HEK293 (cell line): Measurements from ENCODE around the gene DICER1.

Experiments
- CTCF ChIA-PET: fragments of 350-600 bp; formaldehyde crosslinking; extraction: SDS; loops from one replicate; lab custom pipeline; 2021; ENCODE audit warnings: antibody characterized with exemption; lab: Yijun Ruan, JAX
- POLR2A ChIA-PET: fragments of 300-600 bp; formaldehyde crosslinking; extraction: SDS; loops from one replicate; lab custom pipeline; 2020; ENCODE audit warnings: antibody characterized with exemption, inconsistent platforms; lab: Yijun Ruan, JAX
- H3K27ac ChIP-seq: fragments of 200-500 bp; sonication (Bioruptor generic); 2 replicates; pipeline ENCODE4 v1.5.1; 2014; ENCODE audit warnings: low read depth, low read length, control low read depth, inconsistent platforms; ENCODE audit errors: extremely low read depth
- H3K36me3 ChIP-seq, 2 experiments: fragments of 200-500 bp in 1 of 2; sonication (Bioruptor generic) in 1 of 2; 1 replicate in 1 of 2; 2 replicates in 1 of 2; pipeline ENCODE4 v1.5.1; 2014 to 2017; ENCODE audit warnings: inconsistent platforms in 2 of 2, low read length in 2 of 2; ENCODE audit not compliant: control insufficient read depth in 2 of 2, insufficient read depth in 1 of 2
- H3K4me1 ChIP-seq: fragments of 200-500 bp; sonication (Bioruptor generic); 2 replicates; pipeline ENCODE4 v1.5.1; 2014; ENCODE audit warnings: mild to moderate bottlenecking, low read length, inconsistent platforms; ENCODE audit not compliant: control insufficient read depth, insufficient read depth
- H3K4me3 ChIP-seq: 2 replicates; pipeline ENCODE4 v1.5.1; 2011; ENCODE audit warnings: low read depth, mild to moderate bottlenecking, control low read depth, low read length, moderate library complexity
- H3K9me3 ChIP-seq: fragments of 200-500 bp; sonication (Bioruptor generic); 2 replicates; pipeline ENCODE4 v1.5.1; 2014; ENCODE audit warnings: low read depth, low read length, inconsistent platforms; ENCODE audit not compliant: control insufficient read depth, insufficient read depth
- FEZF1 ChIP-seq: fragments of 450-650 bp; formaldehyde crosslinking; IDR thresholded peaks from 2 replicates; pipeline ENCODE4 v1.5.1; 2016; ENCODE audit warnings: missing biosample characterization, missing genetic modification characterization
- KLF1 ChIP-seq: fragments of 450-650 bp; formaldehyde crosslinking; IDR thresholded peaks from 2 replicates; pipeline ENCODE4 v1.5.1; 2016; ENCODE audit warnings: missing biosample characterization, missing genetic modification characterization
- KLF7 ChIP-seq: fragments of 450-650 bp; formaldehyde crosslinking; IDR thresholded peaks from 2 replicates; pipeline ENCODE4 v1.5.1; 2016; ENCODE audit warnings: missing biosample characterization, missing genetic modification characterization, borderline replicate concordance
- SCRT1 ChIP-seq: fragments of 450-650 bp; formaldehyde crosslinking; IDR thresholded peaks from 2 replicates; pipeline ENCODE4 v1.5.1; 2016; ENCODE audit warnings: missing biosample characterization, missing genetic modification characterization, borderline replicate concordance
- SCRT2 ChIP-seq: fragments of 450-650 bp; formaldehyde crosslinking; IDR thresholded peaks from 2 replicates; pipeline ENCODE4 v1.5.1; 2016; ENCODE audit warnings: missing biosample characterization, missing genetic modification characterization
- SP2 ChIP-seq: fragments of 450-650 bp; formaldehyde crosslinking; IDR thresholded peaks from 2 replicates; pipeline ENCODE4 v1.5.1; 2016; ENCODE audit warnings: missing biosample characterization, missing genetic modification characterization
- TCF7L2 ChIP-seq: IDR thresholded peaks from 2 replicates; pipeline ENCODE4 v1.6.1; 2011; ENCODE audit warnings: low read depth, mild to moderate bottlenecking, inconsistent platforms, low read length, moderate library complexity, borderline replicate concordance
- ZFHX2 ChIP-seq: fragments of 450-650 bp; formaldehyde crosslinking; conservative IDR thresholded peaks from 2 replicates; pipeline ENCODE4 v1.5.1; 2016; ENCODE audit warnings: missing biosample characterization, missing genetic modification characterization
- ZFP3 ChIP-seq: fragments of 450-650 bp; formaldehyde crosslinking; IDR thresholded peaks from 2 replicates; pipeline ENCODE4 v1.5.1; 2016; ENCODE audit warnings: low read depth, missing biosample characterization, missing genetic modification characterization
- ZFP37 ChIP-seq: fragments of 450-650 bp; formaldehyde crosslinking; IDR thresholded peaks from 2 replicates; pipeline ENCODE4 v1.5.1; 2016; ENCODE audit warnings: missing biosample characterization, missing genetic modification characterization
- ZFP69B ChIP-seq: fragments of 450-650 bp; formaldehyde crosslinking; IDR thresholded peaks from 2 replicates; pipeline ENCODE4 v1.5.1; 2016; ENCODE audit warnings: missing biosample characterization, missing genetic modification characterization
- ZIC2 ChIP-seq: fragments of 450-650 bp; formaldehyde crosslinking; IDR thresholded peaks from 2 replicates; pipeline ENCODE4 v1.5.1; 2016; ENCODE audit warnings: missing biosample characterization, missing genetic modification characterization
- ZNF114 ChIP-seq: fragments of 450-650 bp; formaldehyde crosslinking; IDR thresholded peaks from 2 replicates; pipeline ENCODE4 v1.5.0; 2017; ENCODE audit warnings: missing biosample characterization, missing genetic modification characterization
- ZNF121 ChIP-seq: fragments of 450-650 bp; formaldehyde crosslinking; IDR thresholded peaks from 2 replicates; pipeline ENCODE4 v1.5.1; 2016; ENCODE audit warnings: missing biosample characterization, missing genetic modification characterization
- ZNF155 ChIP-seq: fragments of 450-650 bp; formaldehyde crosslinking; IDR thresholded peaks from 2 replicates; pipeline ENCODE4 v1.5.1; 2016; ENCODE audit warnings: missing biosample characterization, missing genetic modification characterization
- ZNF2 ChIP-seq: fragments of 450-650 bp; formaldehyde crosslinking; IDR thresholded peaks from 2 replicates; pipeline ENCODE4 v1.5.1; 2016; ENCODE audit warnings: missing biosample characterization, missing genetic modification characterization
- ZNF302 ChIP-seq: fragments of 450-650 bp; formaldehyde crosslinking; IDR thresholded peaks from 2 replicates; pipeline ENCODE4 v1.5.1; 2016; ENCODE audit warnings: missing biosample characterization, missing genetic modification characterization, low read depth
- ZNF335 ChIP-seq: fragments of 450-650 bp; formaldehyde crosslinking; conservative IDR thresholded peaks from 2 replicates; pipeline ENCODE4 v1.5.1; 2016; ENCODE audit warnings: missing biosample characterization, missing genetic modification characterization
- ZNF391 ChIP-seq: fragments of 450-650 bp; formaldehyde crosslinking; IDR thresholded peaks from 2 replicates; pipeline ENCODE4 v1.5.1; 2016; ENCODE audit warnings: low read depth, missing biosample characterization, missing genetic modification characterization, borderline replicate concordance
- ZNF404 ChIP-seq: fragments of 450-650 bp; formaldehyde crosslinking; IDR thresholded peaks from 2 replicates; pipeline ENCODE4 v1.5.1; 2017; ENCODE audit warnings: missing biosample characterization, missing genetic modification characterization
- ZNF423 ChIP-seq: fragments of 450-650 bp; formaldehyde crosslinking; IDR thresholded peaks from 2 replicates; pipeline ENCODE4 v1.5.1; 2016; ENCODE audit warnings: missing biosample characterization, missing genetic modification characterization
- ZNF514 ChIP-seq: fragments of 450-650 bp; formaldehyde crosslinking; IDR thresholded peaks from 2 replicates; pipeline ENCODE4 v1.5.1; 2016; ENCODE audit warnings: missing biosample characterization, missing genetic modification characterization
- ZNF549 ChIP-seq: fragments of 450-650 bp; IDR thresholded peaks from 2 replicates; pipeline ENCODE4 v1.5.1; 2018; ENCODE audit warnings: missing biosample characterization, missing genetic modification characterization, mild to moderate bottlenecking, inconsistent platforms, moderate library complexity
- ZNF555 ChIP-seq: fragments of 450-650 bp; formaldehyde crosslinking; conservative IDR thresholded peaks from 2 replicates; pipeline ENCODE4 v1.5.1; 2017; ENCODE audit warnings: missing biosample characterization, mild to moderate bottlenecking, missing genetic modification characterization, inconsistent platforms
- ZNF600 ChIP-seq: fragments of 450-650 bp; formaldehyde crosslinking; IDR thresholded peaks from 2 replicates; pipeline ENCODE4 v1.5.1; 2016; ENCODE audit warnings: missing biosample characterization, missing genetic modification characterization
- ZNF623 ChIP-seq: fragments of 450-650 bp; formaldehyde crosslinking; IDR thresholded peaks from 2 replicates; pipeline ENCODE4 v1.5.1; 2016; ENCODE audit warnings: missing biosample characterization, missing genetic modification characterization
- ZNF624 ChIP-seq: fragments of 450-650 bp; formaldehyde crosslinking; IDR thresholded peaks from 2 replicates; pipeline ENCODE4 v1.5.1; 2017; ENCODE audit warnings: missing biosample characterization, missing genetic modification characterization
- ZNF629 ChIP-seq: fragments of 450-650 bp; formaldehyde crosslinking; IDR thresholded peaks from 2 replicates; pipeline ENCODE4 v1.5.1; 2017; ENCODE audit warnings: missing biosample characterization, missing genetic modification characterization
- ZNF76 ChIP-seq: fragments of 450-650 bp; formaldehyde crosslinking; IDR thresholded peaks from 2 replicates; pipeline ENCODE4; 2016; ENCODE audit warnings: low read depth, missing biosample characterization, missing genetic modification characterization, borderline replicate concordance
- ZXDB ChIP-seq: fragments of 450-650 bp; formaldehyde crosslinking; IDR thresholded peaks from 2 replicates; pipeline ENCODE4 v1.5.1; 2016; ENCODE audit warnings: missing biosample characterization, missing genetic modification characterization
- TF ChIP-seq, protein P1 (sequence below): fragments of 450-650 bp; formaldehyde crosslinking; IDR thresholded peaks from 2 replicates; pipeline ENCODE4 v1.5.1; 2017; ENCODE audit warnings: missing biosample characterization, missing genetic modification characterization
- TF ChIP-seq, protein P2 (sequence below): fragments of 450-650 bp; formaldehyde crosslinking; IDR thresholded peaks from 2 replicates; pipeline ENCODE4 v1.5.1; 2016; ENCODE audit warnings: missing biosample characterization, missing genetic modification characterization
- TF ChIP-seq, protein P3 (sequence below): fragments of 450-650 bp; formaldehyde crosslinking; IDR thresholded peaks from 2 replicates; pipeline ENCODE4 v1.5.1; 2016; ENCODE audit warnings: missing biosample characterization, missing genetic modification characterization
- TF ChIP-seq, protein P4 (sequence below): fragments of 450-650 bp; formaldehyde crosslinking; IDR thresholded peaks from 2 replicates; pipeline ENCODE4 v1.5.1; 2016; ENCODE audit warnings: missing biosample characterization, missing genetic modification characterization

DICER1 gene

DNA sequence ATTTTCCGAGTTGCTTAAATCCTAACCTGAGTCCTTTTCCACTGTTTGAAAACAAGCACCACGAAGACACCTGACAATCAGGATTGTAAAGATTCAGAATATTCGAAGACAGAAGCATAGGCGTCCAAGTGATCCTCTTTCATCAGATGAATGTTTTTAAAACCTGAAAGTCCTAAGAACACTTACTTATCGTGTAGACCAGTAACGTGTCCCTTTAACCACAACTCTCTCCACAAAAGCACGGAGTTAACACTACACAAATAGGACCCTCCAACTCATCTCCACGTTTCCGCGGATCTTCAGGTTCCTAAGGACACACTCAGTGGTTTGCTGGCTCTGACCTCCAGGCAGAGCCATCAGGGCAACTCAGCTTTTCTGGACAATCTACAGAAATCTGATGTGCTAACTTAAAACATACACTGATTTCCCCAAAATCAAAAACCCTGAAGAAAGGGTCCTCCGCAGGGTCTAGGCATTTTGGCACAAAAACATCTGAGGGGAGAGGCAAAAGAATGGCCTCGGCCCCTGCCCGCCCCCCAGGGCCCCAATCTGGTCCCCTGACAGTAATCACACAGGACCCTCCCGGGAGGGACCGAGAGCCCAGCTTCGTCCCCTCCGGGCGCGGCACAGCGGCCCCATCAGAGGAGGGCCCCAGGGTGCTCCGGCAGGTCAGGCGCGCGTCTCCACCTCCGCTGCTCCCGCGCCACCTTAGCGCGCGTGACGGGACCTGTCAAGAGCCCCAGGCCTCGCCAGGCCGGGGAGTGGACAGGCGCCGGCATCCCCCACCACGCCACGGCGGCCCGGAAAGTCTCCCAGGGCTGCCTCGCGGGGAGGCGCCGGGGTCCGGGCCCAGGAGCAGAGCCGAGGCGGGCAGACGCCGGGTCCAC, 925 bp downstream of the DICER1 start (continued):
- TF ChIP-seq ZFP69B (tag by site-specific recombination) (no peak), SP2 (peak; percentile 25; the same call in 1 of the 2 replicates), ZFHX2 (tag by site-specific recombination) (0 out of 2 replicates have a peak, but pooled peaks have one; percentile 24), ZNF76 (tag by site-specific recombination) (peak; percentile 27; the same call in 1 of the 2 replicates), ZNF555 (tag by site-specific recombination) (no peak), ZNF514 (tag by site-specific recombination) (no peak), FEZF1 (no peak), ZNF335 (peak; percentile 93), ZNF155 (tag by site-specific recombination) (no peak), ZNF2 (tag by site-specific recombination) (0 out of 2 replicates have a peak, but pooled peaks have one; percentile 28), TCF7L2 (no peak), SCRT1 (tag by site-specific recombination) (no peak), SCRT2 (no peak), KLF1 (tag by site-specific recombination) (no peak), ZNF623 (no peak), ZIC2 (tag by site-specific recombination) (peak; percentile 48), ZNF114 (tag by site-specific recombination) (no peak), ZNF121 (no peak)
- TF ChIP-seq, protein P1, sequence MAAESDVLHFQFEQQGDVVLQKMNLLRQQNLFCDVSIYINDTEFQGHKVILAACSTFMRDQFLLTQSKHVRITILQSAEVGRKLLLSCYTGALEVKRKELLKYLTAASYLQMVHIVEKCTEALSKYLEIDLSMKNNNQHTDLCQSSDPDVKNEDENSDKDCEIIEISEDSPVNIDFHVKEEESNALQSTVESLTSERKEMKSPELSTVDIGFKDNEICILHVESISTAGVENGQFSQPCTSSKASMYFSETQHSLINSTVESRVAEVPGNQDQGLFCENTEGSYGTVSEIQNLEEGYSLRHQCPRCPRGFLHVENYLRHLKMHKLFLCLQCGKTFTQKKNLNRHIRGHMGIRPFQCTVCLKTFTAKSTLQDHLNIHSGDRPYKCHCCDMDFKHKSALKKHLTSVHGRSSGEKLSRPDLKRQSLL = no peak
- TF ChIP-seq, protein P2, sequence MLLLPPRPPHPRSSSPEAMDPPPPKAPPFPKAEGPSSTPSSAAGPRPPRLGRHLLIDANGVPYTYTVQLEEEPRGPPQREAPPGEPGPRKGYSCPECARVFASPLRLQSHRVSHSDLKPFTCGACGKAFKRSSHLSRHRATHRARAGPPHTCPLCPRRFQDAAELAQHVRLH = no peak
- TF ChIP-seq, all 188 proteins: peak for 18

DNA sequence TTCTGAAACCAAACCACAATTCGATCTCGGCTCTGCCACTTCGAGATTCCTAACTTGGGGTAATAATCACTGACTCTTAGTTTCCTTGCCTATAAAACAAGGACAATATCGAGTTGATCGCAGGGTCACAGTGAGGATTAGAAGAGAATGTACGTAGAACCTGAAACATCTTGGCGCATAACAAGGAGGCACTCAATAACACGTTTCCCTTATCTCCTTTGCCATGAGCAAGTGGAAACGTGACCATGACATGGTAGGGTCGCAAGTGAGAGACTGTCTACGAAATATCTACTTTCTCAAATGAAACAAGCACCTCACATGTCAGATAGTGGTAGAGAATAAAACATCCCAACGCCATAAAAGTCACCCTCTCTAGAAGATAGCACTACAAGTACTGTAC, 2.3 kb downstream of the DICER1 start:
- ChIA-PET POLR2A (no interaction called here), CTCF (interaction anchor here (1.5 to 1.6 kb wide), 2 partner anchors 207 to 277 kb away, joined by 5 to 6 read pairs; no protein-coding TSS in a partner anchor)
- Histone ChIP-seq H3K9me3 (no peaks in the 10 kb centered on the region), H3K4me3 (peak overlapping the region; percentile 81; the same call in 1 of the 2 replicates), H3K36me3 (no peaks in the 10 kb centered on the region), H3K27ac (peak overlapping the region; percentile 21; the same call in 1 of the 2 replicates), H3K4me1 (peaks cover 31% of the 10 kb centered on the region)
- TF ChIP-seq ZNF600 (tag by site-specific recombination) (peak; percentile 83), ZFP37 (tag by site-specific recombination) (peak; percentile 28; the same call in 1 of the 2 replicates), ZXDB (tag by site-specific recombination) (no peak), ZNF549 (tag by site-specific recombination) (no peak), ZNF629 (peak; percentile 58), KLF7 (tag by site-specific recombination) (no peak), ZNF391 (no peak), ZFP3 (no peak), ZNF404 (tag by site-specific recombination) (no peak), ZNF302 (tag by site-specific recombination) (no peak), ZNF423 (tag by site-specific recombination) (no peak), ZFHX2 (tag by site-specific recombination) (no peak), ZNF624 (tag by site-specific recombination) (no peak)
- TF ChIP-seq, protein P3, sequence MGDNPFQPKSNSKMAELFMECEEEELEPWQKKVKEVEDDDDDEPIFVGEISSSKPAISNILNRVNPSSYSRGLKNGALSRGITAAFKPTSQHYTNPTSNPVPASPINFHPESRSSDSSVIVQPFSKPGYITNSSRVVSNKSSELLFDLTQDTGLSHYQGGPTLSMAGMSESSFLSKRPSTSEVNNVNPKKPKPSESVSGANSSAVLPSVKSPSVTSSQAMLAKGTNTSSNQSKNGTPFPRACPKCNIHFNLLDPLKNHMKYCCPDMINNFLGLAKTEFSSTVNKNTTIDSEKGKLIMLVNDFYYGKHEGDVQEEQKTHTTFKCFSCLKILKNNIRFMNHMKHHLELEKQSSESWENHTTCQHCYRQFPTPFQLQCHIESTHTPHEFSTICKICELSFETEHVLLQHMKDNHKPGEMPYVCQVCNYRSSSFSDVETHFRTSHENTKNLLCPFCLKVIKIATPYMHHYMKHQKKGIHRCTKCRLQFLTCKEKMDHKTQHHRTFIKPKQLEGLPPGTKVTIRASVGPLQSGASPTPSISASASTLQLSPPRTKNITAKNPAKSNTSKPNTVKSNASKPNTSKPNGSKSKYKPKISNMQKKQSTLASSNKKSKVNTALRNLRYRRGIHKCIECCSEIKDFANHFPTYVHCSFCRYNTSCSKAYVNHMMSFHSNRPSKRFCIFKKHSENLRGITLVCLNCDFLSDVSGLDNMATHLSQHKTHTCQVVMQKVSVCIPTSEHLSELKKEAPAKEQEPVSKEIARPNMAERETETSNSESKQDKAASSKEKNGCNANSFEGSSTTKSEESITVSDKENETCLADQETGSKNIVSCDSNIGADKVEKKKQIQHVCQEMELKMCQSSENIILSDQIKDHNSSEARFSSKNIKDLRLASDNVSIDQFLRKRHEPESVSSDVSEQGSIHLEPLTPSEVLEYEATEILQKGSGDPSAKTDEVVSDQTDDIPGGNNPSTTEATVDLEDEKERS (tag by site-specific recombination) = no peak
- TF ChIP-seq, protein P4, sequence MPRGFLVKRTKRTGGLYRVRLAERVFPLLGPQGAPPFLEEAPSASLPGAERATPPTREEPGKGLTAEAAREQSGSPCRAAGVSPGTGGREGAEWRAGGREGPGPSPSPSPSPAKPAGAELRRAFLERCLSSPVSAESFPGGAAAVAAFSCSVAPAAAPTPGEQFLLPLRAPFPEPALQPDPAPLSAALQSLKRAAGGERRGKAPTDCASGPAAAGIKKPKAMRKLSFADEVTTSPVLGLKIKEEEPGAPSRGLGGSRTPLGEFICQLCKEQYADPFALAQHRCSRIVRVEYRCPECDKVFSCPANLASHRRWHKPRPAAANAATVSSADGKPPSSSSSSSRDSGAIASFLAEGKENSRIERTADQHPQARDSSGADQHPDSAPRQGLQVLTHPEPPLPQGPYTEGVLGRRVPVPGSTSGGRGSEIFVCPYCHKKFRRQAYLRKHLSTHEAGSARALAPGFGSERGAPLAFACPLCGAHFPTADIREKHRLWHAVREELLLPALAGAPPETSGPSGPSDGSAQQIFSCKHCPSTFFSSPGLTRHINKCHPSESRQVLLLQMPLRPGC (tag by site-specific recombination) = no peak
